Karpas-422 (cell line): ENCODE data around the gene PPP1CC. TPM values are rescaled to one million over a fixed set of nuclear protein-coding genes. Genes with fewer than 3 reads are reported as not detected.
A peak's percentile ranks its signal among the peaks of the same experiment; 100 is the strongest.

ENCODE experiments used
- DNase-seq: peaks from one replicate; pipeline ENCODE4 v3.0.0-alpha.2; 2015
- H2AFZ ChIP-seq: fragments of 200-600 bp; sonication (generic); 2 replicates; pipeline ENCODE4 v1.6.1; 2014; ENCODE audit warnings: antibody characterized with exemption, low read length, mixed read lengths
- H3K27ac ChIP-seq: fragments of 200-600 bp; sonication (generic); 2 replicates; pipeline ENCODE4 v1.5.1; 2014; ENCODE audit warnings: mild to moderate bottlenecking, low read length, moderate library complexity
- H3K27me3 ChIP-seq: fragments of 200-600 bp; sonication (generic); 2 replicates; pipeline ENCODE4 v1.6.1; 2014; ENCODE audit warnings: low read length, mixed read lengths
- H3K36me3 ChIP-seq: fragments of 200-600 bp; sonication (generic); 2 replicates; pipeline ENCODE4 v1.6.1; 2014; ENCODE audit warnings: low read length, mixed read lengths; ENCODE audit not compliant: insufficient read depth
- H3K4me1 ChIP-seq: fragments of 200-600 bp; sonication (generic); 2 replicates; pipeline ENCODE4 v1.6.1; 2014; ENCODE audit warnings: mild to moderate bottlenecking, low read length, mixed read lengths
- H3K4me2 ChIP-seq: fragments of 200-600 bp; sonication (generic); 2 replicates; pipeline ENCODE4 v1.6.1; 2014; ENCODE audit warnings: low read length, low read depth, mild to moderate bottlenecking; ENCODE audit not compliant: poor library complexity, severe bottlenecking
- H3K4me3 ChIP-seq: fragments of 200-600 bp; sonication (generic); 2 replicates; pipeline ENCODE4 v1.5.1; 2014; ENCODE audit warnings: mild to moderate bottlenecking, antibody characterized with exemption, low read length, mixed read lengths
- H3K79me2 ChIP-seq: fragments of 200-600 bp; sonication (generic); 2 replicates; pipeline ENCODE4 v1.6.1; 2014; ENCODE audit warnings: mild to moderate bottlenecking, low read length, mixed read lengths
- H3K9ac ChIP-seq: fragments of 200-600 bp; sonication (generic); 2 replicates; pipeline ENCODE4 v1.6.0; 2014; ENCODE audit warnings: low read length
- H3K9me2 ChIP-seq: fragments of 200-600 bp; sonication (generic), shearing (Covaris generic); replicated peaks from 2 replicates; pipeline ENCODE4 v1.6.0; 2014; ENCODE audit warnings: mild to moderate bottlenecking, low read length, moderate library complexity; ENCODE audit not compliant: insufficient read depth
- H3K9me3 ChIP-seq: fragments of 300-700, 200-600 bp; sonication (generic); 2 replicates; pipeline ENCODE4 v1.6.1; 2014; ENCODE audit warnings: low read length, mixed read lengths
- H4K20me1 ChIP-seq: fragments of 200-600 bp; sonication (generic); 2 replicates; pipeline ENCODE4 v1.6.1; 2014; ENCODE audit warnings: mild to moderate bottlenecking, antibody characterized with exemption, low read length, low read depth; ENCODE audit not compliant: insufficient read depth
- total RNA-seq: library from RNA; depleted of rRNA; stranded (reverse); fragments of >200 nt; shearing (Covaris generic); gene quantifications from 2 replicates; pipeline ENCODE4 v1.2.3, GENCODE V29; 2014; ENCODE audit warnings: low replicate concordance

The PPP1CC gene
- total RNA-seq, 1 experiment from 2014 or later = 248 TPM

GRCh38 chr12:110697236-110697635 lies 45.5 kb downstream of the PPP1CC start:
- no peaks in the 10 kb centered on the region for H3K79me2 ChIP-seq
- H3K4me1 ChIP-seq = peaks cover 7% of the 10 kb centered on the region
- no peaks in the 10 kb centered on the region for H3K9me2 ChIP-seq
- H3K9ac ChIP-seq = no peak overlapping the region
- no peak overlapping the region for H3K4me2 ChIP-seq
- H2AFZ ChIP-seq = no peak overlapping the region
- no peak overlapping the region for H3K27ac ChIP-seq
- no peaks in the 10 kb centered on the region for H3K9me3 ChIP-seq
- H3K27me3 ChIP-seq = no peaks in the 10 kb centered on the region
- DNase-seq = no peak
- H3K36me3 ChIP-seq = no peaks in the 10 kb centered on the region
- H4K20me1 ChIP-seq = no peaks in the 10 kb centered on the region
- H3K4me3 ChIP-seq = no peak overlapping the region

GRCh38 chr12:110696283-110696682 lies 46.4 kb downstream of the PPP1CC start:
- Histone ChIP-seq H3K9me3 (no peaks in the 10 kb centered on the region), H3K9me2 (no peaks in the 10 kb centered on the region), H3K4me2 (no peak overlapping the region), H3K27ac (no peak overlapping the region), H4K20me1 (no peaks in the 10 kb centered on the region), H2AFZ (no peak overlapping the region), H3K4me1 (peaks cover 7% of the 10 kb centered on the region), H3K27me3 (no peaks in the 10 kb centered on the region), H3K4me3 (no peak overlapping the region), H3K79me2 (no peaks in the 10 kb centered on the region), H3K36me3 (no peaks in the 10 kb centered on the region), H3K9ac (no peak overlapping the region)
- no peak for DNase-seq

GRCh38 chr12:110694330-110694901 lies 48.3 kb downstream of the PPP1CC start:
- Histone ChIP-seq H3K27ac (no peak overlapping the region), H3K27me3 (no peaks in the 10 kb centered on the region), H3K9me3 (no peaks in the 10 kb centered on the region), H3K9ac (no peak overlapping the region), H3K9me2 (no peaks in the 10 kb centered on the region), H3K36me3 (no peaks in the 10 kb centered on the region), H3K79me2 (no peaks in the 10 kb centered on the region), H3K4me2 (no peak overlapping the region), H3K4me1 (peaks cover 15% of the 10 kb centered on the region), H3K4me3 (no peak overlapping the region), H4K20me1 (no peaks in the 10 kb centered on the region), H2AFZ (no peak overlapping the region)
- DNase-seq = no peak

- Histone ChIP-seq H4K20me1 (no peaks in the 10 kb centered on the region), H3K27ac (no peak overlapping the region), H2AFZ (no peak overlapping the region), H3K4me3 (no peak overlapping the region), H3K4me2 (no peak overlapping the region), H3K79me2 (no peaks in the 10 kb centered on the region), H3K9me2 (no peaks in the 10 kb centered on the region), H3K27me3 (no peaks in the 10 kb centered on the region), H3K36me3 (no peaks in the 10 kb centered on the region), H3K9me3 (no peaks in the 10 kb centered on the region), H3K9ac (no peak overlapping the region), H3K4me1 (peaks cover 20% of the 10 kb centered on the region)
- DNase-seq = no peak
Observed at GRCh38 chr12:110693731-110694130, 49.0 kb downstream of the PPP1CC start.

- no peaks in the 10 kb centered on the region for H3K9me2 ChIP-seq
- no peaks in the 10 kb centered on the region for H3K79me2 ChIP-seq
- no peak overlapping the region for H3K27ac ChIP-seq
- H3K4me1 ChIP-seq = peaks cover 44% of the 10 kb centered on the region
- H2AFZ ChIP-seq = peak overlapping the region; percentile 98; the same call in 1 of the 2 replicates
- no peaks in the 10 kb centered on the region for H3K36me3 ChIP-seq
- no peak for DNase-seq
- H3K9me3 ChIP-seq = no peaks in the 10 kb centered on the region
- peak overlapping the region; percentile 77 for H3K9ac ChIP-seq
- H4K20me1 ChIP-seq = no peaks in the 10 kb centered on the region
- H3K27me3 ChIP-seq = no peaks in the 10 kb centered on the region
- H3K4me3 ChIP-seq = no peak overlapping the region
- no peak overlapping the region for H3K4me2 ChIP-seq
Observed at GRCh38 chr12:110690127-110690430, 52.6 kb downstream of the PPP1CC start.

GRCh38 chr12:110689281-110690126 lies 53.2 kb downstream of the PPP1CC start:
- Histone ChIP-seq H2AFZ (peak overlapping the region; percentile 98), H4K20me1 (no peaks in the 10 kb centered on the region), H3K9me2 (no peaks in the 10 kb centered on the region), H3K4me2 (peak overlapping the region; percentile 79), H3K9ac (peak overlapping the region; percentile 77), H3K36me3 (no peaks in the 10 kb centered on the region), H3K79me2 (no peaks in the 10 kb centered on the region), H3K27me3 (no peaks in the 10 kb centered on the region), H3K27ac (no peak overlapping the region), H3K4me1 (peaks cover 44% of the 10 kb centered on the region), H3K4me3 (peak overlapping the region; percentile 76; the same call in 1 of the 2 replicates), H3K9me3 (no peaks in the 10 kb centered on the region)
- peak; percentile 77 for DNase-seq

- peak within 1 kb of the TSS; percentile 76 for H3K4me3 ChIP-seq
- no peaks in the 10 kb centered on the region for H3K79me2 ChIP-seq
- no peaks in the 10 kb centered on the region for H3K9me2 ChIP-seq
- no peaks in the 10 kb centered on the region for H4K20me1 ChIP-seq
- DNase-seq = no peak
- H3K4me2 ChIP-seq = peak within 1 kb of the TSS; percentile 95
- H3K27me3 ChIP-seq = no peaks in the 10 kb centered on the region
- peak within 1 kb of the TSS; percentile 77 for H3K9ac ChIP-seq
- no peaks in the 10 kb centered on the region for H3K36me3 ChIP-seq
- H3K4me1 ChIP-seq = peaks cover 44% of the 10 kb centered on the region
- H3K27ac ChIP-seq = no peak within 1 kb of the TSS
- no peaks in the 10 kb centered on the region for H3K9me3 ChIP-seq
- peak within 1 kb of the TSS; percentile 98 for H2AFZ ChIP-seq
Observed at GRCh38 chr12:110688446-110689280, 54.0 kb downstream of the PPP1CC start, which contains the start of gene HVCN1. TSS of gene HVCN1 (minus strand) at chr12:110689115. CDS start at chr12:110683245, 5,870 bp downstream.
